Activated CD4-positive, alpha-beta T cell treated with anti-CD3 and anti-CD28 coated beads for 24 hours (primary cell): Measurements from ENCODE around the gene ARID3B.

Experiments used
- DNase-seq, 2 donors: peaks; one replicate each; pipeline ENCODE4 v3.0.0-alpha.2; 2020; ENCODE audit warnings: low read depth in 2 of 2

ARID3B gene

GRCh38 chr15:74642348-74642733, 101.3 kb downstream of the ARID3B start:
- no peak for DNase-seq

GRCh38 chr15:74642734-74643664, 102.0 kb downstream of the ARID3B start:
- DNase-seq: no peak

GRCh38 chr15:74643665-74644204, 102.7 kb downstream of the ARID3B start:
- no peak for DNase-seq

GRCh38 chr15:74646480-74646879, 105.5 kb downstream of the ARID3B start:
- no peak for DNase-seq
